Lung (tissue), 12 donors: ENCODE measurements around the gene GAS2L3. TPM values are rescaled to one million over a fixed set of nuclear protein-coding genes. Genes with fewer than 3 reads are reported as not detected.
"Not testable (repeated sequence)": the region's sequence is repeated elsewhere in the genome, so short reads cannot be mapped to it uniquely, and the experiment has no call there.

Experiments
- ATAC-seq: fragments of 200-7000 bp; cut with Tn5 transposase; one replicate; pipeline ENCODE4 v1.9.1; 2020; ENCODE audit warnings: moderate number of reproducible peaks; ENCODE audit not compliant: insufficient read depth, low FRiP score
- DNase-seq, 3 donors: peaks; one replicate each; pipeline ENCODE4 v3.0.0-alpha.2; 2013 to 2017
- H3K27ac ChIP-seq, 2 donors: one replicate each; pipeline ENCODE4 v1.5.1; 2013; ENCODE audit warnings: mild to moderate bottlenecking in 2 of 2, moderate library complexity in 2 of 2, control low read depth in 1 of 2, inconsistent platforms in 1 of 2, low read depth in 1 of 2, low read length in 1 of 2
- H3K27me3 ChIP-seq, 3 donors: one replicate each; pipeline ENCODE4 v1.5.1; 2013; ENCODE audit warnings: low read length in 2 of 3; ENCODE audit not compliant: control insufficient read depth in 3 of 3, insufficient read depth in 3 of 3
- H3K36me3 ChIP-seq, 4 donors: one replicate each; pipeline ENCODE4 v1.5.1; 2013; ENCODE audit warnings: low read length in 4 of 4, mild to moderate bottlenecking in 1 of 4, moderate library complexity in 1 of 4; ENCODE audit not compliant: control insufficient read depth in 4 of 4, insufficient read depth in 4 of 4
- H3K4me1 ChIP-seq, 5 donors: one replicate each; pipeline ENCODE4 v1.5.1; 2013; ENCODE audit warnings: low read length in 5 of 5, mild to moderate bottlenecking in 2 of 5, moderate library complexity in 1 of 5; ENCODE audit not compliant: control insufficient read depth in 5 of 5, insufficient read depth in 5 of 5
- H3K4me3 ChIP-seq: one replicate; pipeline ENCODE4 v1.5.1; 2013; ENCODE audit warnings: mild to moderate bottlenecking, control low read depth, moderate library complexity
- H3K9ac ChIP-seq, 2 donors: one replicate each; pipeline ENCODE4 v1.5.1; 2013; ENCODE audit warnings: low read length in 2 of 2, control low read depth in 1 of 2; ENCODE audit not compliant: insufficient read depth in 1 of 2
- H3K9me3 ChIP-seq, 4 donors: one replicate each; pipeline ENCODE4 v1.5.1; 2013; ENCODE audit warnings: low read length in 3 of 4, mild to moderate bottlenecking in 1 of 4, moderate library complexity in 1 of 4; ENCODE audit not compliant: control insufficient read depth in 4 of 4, insufficient read depth in 3 of 4
- WGBS, 2 donors: extraction: QIAGEN DNeasy Blood & Tissue Kit; methylation state at CpG; one replicate each; pipeline ENCODE4 v1.1.7; 2013; 5-methylcytosine and 5-hydroxymethylcytosine counted together
- polyA plus RNA-seq, 2 donors: library from polyadenylated mRNA; stranded (reverse); fragments of 200-250 nt; gene quantifications; one replicate each; pipeline ENCODE4 v1.2.1, GENCODE V29; 2013
- total RNA-seq, 2 donors: library from RNA; depleted of rRNA in 1 of 2; stranded (reverse); fragments of >200 nt in 1 of 2; gene quantifications; one replicate each; pipeline ENCODE4 v1.2.1, GENCODE V29; 2014 to 2021
- TF ChIP-seq, protein P1 (sequence below): IDR thresholded peaks from 2 replicates; pipeline ENCODE4 v1.5.1; 2012; ENCODE audit warnings: mild to moderate bottlenecking; ENCODE audit errors: control extremely low read depth, extremely low read depth
- donor health status: control.
- donor health status: control.
- donor health status: Bipolar disorder and iron deficiency.
- donor health status: healthy.
- donor health status: DM: yes; HTN: yes; CAD: no.

The GAS2L3 gene
- total and polyA plus RNA-seq, 4 donors: 1.7 to 15.6 (median 7.0) TPM

DNA sequence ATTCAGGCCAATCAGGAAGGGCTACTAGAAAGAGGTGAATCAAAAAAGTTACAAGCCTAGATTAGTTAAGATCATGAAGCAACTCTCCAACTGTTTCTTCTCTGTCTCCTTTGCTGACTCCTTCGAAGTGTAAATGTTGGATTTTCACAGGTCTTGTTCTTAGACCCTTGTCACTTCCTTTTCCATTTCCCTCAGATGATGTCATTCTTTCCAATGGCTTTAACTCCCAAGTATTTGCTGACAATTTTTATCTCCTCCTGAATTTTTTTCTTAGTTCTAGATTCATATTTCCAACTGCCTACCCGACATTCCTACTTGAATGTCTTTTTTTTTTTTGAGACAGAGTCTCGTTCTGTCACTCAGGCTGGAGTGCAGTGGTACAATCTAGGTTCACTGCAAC lies 10.8 kb downstream of the GAS2L3 start:
- H3K9ac ChIP-seq: no peak overlapping the region
- 71 to 82% methylated on average over 3 of the region's 3 CpGs for WGBS, 2 donors

DNA sequence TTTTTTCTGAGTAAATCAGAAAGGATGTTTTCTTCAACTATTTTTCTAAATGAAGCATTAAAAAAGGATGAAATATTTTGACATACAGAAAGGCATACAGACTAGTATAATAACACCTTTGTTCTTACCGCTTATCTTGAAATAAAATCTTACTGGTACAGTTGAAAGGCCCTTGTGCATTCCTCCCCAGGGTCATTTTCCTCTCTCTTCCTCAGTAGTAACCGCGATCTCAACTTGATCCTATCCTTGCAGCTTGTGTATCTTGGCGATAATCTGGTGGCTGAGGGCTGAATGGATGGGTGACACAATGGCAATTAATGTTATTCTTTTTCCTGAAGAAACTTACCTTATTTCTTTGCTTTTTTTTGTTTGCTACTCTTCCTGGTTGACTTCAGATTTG lies 18.5 kb downstream of the GAS2L3 start:
- Histone ChIP-seq H3K27me3 (peaks cover 0 to 4% (median 0%) of the 10 kb centered on the region in 3 donors), H3K4me3 (no peak overlapping the region), H3K9me3 (peaks cover 0 to 3% (median 0%) of the 10 kb centered on the region in 4 donors), H3K9ac (no peak overlapping the region), H3K36me3 (no peaks in the 10 kb centered on the region), H3K4me1 (peaks cover 0 to 5% (median 0%) of the 10 kb centered on the region in 5 donors), H3K27ac (no peak overlapping the region)
- TF ChIP-seq, protein P1, sequence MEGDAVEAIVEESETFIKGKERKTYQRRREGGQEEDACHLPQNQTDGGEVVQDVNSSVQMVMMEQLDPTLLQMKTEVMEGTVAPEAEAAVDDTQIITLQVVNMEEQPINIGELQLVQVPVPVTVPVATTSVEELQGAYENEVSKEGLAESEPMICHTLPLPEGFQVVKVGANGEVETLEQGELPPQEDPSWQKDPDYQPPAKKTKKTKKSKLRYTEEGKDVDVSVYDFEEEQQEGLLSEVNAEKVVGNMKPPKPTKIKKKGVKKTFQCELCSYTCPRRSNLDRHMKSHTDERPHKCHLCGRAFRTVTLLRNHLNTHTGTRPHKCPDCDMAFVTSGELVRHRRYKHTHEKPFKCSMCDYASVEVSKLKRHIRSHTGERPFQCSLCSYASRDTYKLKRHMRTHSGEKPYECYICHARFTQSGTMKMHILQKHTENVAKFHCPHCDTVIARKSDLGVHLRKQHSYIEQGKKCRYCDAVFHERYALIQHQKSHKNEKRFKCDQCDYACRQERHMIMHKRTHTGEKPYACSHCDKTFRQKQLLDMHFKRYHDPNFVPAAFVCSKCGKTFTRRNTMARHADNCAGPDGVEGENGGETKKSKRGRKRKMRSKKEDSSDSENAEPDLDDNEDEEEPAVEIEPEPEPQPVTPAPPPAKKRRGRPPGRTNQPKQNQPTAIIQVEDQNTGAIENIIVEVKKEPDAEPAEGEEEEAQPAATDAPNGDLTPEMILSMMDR: no peak
- 82 to 93% methylated on average over 4 of the region's 4 CpGs for WGBS, 2 donors
- DNase-seq (peak in 1 of 3 donors; percentile 20), ATAC-seq (no peak)

More for the DNA sequence above, 10.8 kb downstream of the GAS2L3 start:
- Histone ChIP-seq H3K4me3 (no peak overlapping the region), H3K4me1 (no peaks in the 10 kb centered on the region), H3K27ac (no peak overlapping the region), H3K36me3 (no peaks in the 10 kb centered on the region), H3K27me3 (no peaks in the 10 kb centered on the region), H3K9me3 (peaks cover 0 to 3% (median 0%) of the 10 kb centered on the region in 4 donors)
- TF ChIP-seq, protein P1: no peak
- DNase-seq: no peak
- ATAC-seq: no peak

DNA sequence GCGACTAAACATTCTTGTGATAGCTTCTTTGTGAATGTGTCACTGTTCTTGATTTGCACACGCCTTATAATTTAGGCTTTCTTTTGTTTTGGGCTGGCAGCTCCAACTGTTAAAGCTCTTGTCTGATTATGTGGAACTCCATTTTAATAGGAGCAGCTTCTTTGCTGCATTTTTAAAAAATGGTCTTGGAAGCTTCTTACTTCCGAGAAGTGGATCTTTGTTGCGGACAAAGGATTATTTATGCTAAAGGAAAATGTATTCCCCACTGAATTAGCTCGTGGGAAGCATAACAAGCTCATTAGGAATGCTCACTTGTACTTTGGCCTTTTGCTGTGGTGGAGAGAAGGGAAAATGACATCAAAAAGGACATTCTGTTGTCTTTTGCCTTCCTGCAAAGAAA lies 20.0 kb downstream of the GAS2L3 start:
- WGBS, 2 donors: 77 to 87% methylated on average over 5 of the region's 5 CpGs
- Histone ChIP-seq H3K4me1 (peaks cover 0 to 5% (median 0%) of the 10 kb centered on the region in 5 donors), H3K9me3 (peaks cover 0 to 3% (median 0%) of the 10 kb centered on the region in 4 donors), H3K36me3 (no peaks in the 10 kb centered on the region), H3K4me3 (no peak overlapping the region), H3K27me3 (peaks cover 0 to 7% (median 0%) of the 10 kb centered on the region in 3 donors), H3K9ac (peak overlapping the region in 1 of 2 donors; percentile 27), H3K27ac (no peak overlapping the region)
- DNase-seq (peak in 2 of 3 donors; percentile 35 to 62), ATAC-seq (no peak)
- TF ChIP-seq, protein P1: no peak

DNA sequence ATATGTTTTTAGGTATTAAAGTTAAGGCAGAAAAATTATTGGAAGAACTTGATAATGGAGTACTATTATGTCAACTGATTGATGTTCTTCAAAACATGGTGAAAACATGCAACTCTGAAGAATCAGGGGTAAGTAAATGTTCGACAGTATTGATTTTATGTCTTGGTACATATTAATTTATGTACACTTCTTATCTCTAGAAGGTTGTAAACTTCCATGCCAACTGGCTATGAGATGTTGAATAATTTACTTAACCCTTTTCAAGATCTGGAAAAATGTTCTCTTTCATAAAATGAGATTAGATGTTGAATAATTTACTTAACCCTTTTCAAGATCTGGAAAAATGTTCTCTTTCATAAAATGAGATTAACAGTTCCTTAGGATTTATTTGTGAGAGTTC lies 28.1 kb downstream of the GAS2L3 start:
- no peak for ATAC-seq
- no peaks in the 10 kb centered on the region for H3K4me1 ChIP-seq
- H3K9me3 ChIP-seq: no peaks in the 10 kb centered on the region
- no peak overlapping the region for H3K9ac ChIP-seq
- H3K27ac ChIP-seq: no peak overlapping the region
- H3K36me3 ChIP-seq: peaks cover 0 to 4% (median 0%) of the 10 kb centered on the region in 4 donors
- TF ChIP-seq, protein P1: no peak
- DNase-seq: peak in 1 of 3 donors; percentile 15
- H3K27me3 ChIP-seq: peaks cover 0 to 16% (median 0%) of the 10 kb centered on the region in 3 donors
- 76 to 97% methylated on average over 1 of the region's 1 CpG for WGBS, 2 donors
- no peak overlapping the region for H3K4me3 ChIP-seq

DNA sequence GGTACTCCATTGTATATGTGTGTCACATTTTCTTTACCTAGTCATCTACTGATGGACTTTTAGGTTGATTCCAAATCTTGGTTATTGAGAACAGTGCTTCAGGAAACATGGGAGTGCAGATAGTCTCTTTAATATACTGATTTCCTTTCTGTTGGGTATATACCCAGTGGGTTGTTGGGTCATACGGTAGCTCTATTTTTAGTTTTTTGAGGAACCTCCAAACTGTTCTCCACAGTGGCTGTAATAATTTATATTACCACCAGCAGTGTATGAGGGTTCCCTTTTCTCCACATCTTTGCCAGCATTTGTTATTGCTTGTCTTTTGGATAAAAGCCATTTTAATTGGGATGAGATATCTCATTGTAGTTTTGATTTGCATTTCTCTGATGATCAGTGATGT lies 29.5 kb downstream of the GAS2L3 start:
- not testable (repeated sequence) for H3K4me1 ChIP-seq, DNase-seq, ATAC-seq, H3K4me3 ChIP-seq, H3K9me3 ChIP-seq, H3K27ac ChIP-seq, H3K36me3 ChIP-seq, H3K9ac ChIP-seq
- 30 to 70% methylated on average over 1 of the region's 1 CpG for WGBS, 2 donors
- H3K27me3 ChIP-seq: peaks cover 0 to 16% (median 0%) of the 10 kb centered on the region in 3 donors
